Choroid plexus epithelial cell (primary cell): ENCODE data around the gene PDXP.

Source experiments
- DNase-seq: peaks from one replicate; pipeline ENCODE4 v3.0.0-alpha.2; 2010; ENCODE audit warnings: low read depth
- H3K4me3 ChIP-seq: 2 replicates; pipeline ENCODE4 v1.5.1; 2011; ENCODE audit warnings: low read depth, mild to moderate bottlenecking, control low read depth, low read length, moderate library complexity
- CTCF ChIP-seq: conservative IDR thresholded peaks from 2 replicates; pipeline ENCODE4 v1.5.1; 2011; ENCODE audit warnings: low read depth, mild to moderate bottlenecking, control low read depth, inconsistent platforms, low read length, moderate library complexity

PDXP gene

GRCh38 chr22:37628830-37629229, 29.7 kb upstream of the PDXP start:
- no peak for TF ChIP-seq CTCF
- H3K4me3 ChIP-seq = no peak overlapping the region
- DNase-seq = no peak

DNA sequence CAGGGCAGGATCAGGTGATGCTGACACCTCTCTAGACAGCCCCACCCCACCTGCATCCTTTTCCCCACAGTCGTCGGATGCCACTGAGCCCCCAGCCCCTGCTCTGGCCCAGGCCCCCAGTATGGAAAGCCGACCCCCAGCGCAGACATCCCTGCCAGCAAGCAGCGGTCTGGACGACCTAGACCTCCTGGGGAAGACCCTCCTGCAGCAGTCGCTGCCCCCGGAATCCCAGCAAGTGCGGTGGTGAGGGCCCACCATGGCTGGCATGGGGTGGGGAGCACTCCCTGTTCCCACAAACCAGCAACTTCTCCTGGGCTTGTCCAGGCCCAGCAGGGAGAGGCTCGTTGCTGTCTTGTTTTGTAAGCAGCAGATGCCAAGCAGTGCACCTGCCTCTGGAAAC, 28.6 kb upstream of the PDXP start:
- no peak overlapping the region for H3K4me3 ChIP-seq
- TF ChIP-seq CTCF = no peak
- no peak for DNase-seq

DNA sequence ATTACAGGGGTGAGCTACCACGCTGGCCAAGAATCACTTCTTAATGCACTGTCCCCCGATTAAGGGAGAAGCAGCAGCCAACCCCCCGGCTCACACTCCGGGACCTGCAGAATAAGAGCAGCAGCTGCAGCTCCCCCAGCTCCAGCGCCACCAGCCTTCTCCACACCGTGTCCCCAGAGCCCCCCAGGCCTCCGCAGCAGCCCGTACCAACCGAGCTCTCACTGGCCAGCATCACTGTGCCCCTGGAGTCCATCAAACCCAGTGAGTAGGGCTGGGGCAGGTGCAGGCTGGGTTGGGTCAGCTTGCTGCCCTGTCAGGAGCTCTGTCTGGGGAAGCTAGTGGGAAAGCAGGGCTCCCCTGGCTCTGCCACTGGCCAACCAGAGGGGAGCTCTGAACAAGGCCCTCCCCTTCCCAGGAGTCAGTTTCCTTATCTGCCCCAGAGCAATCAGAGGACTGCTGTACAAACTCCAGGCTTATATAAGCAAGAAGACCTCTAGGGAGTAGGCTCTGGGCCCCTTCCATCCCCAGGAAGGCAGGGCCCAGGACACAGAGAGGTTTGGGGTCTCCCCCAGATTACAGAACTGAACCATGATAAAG, 27.6 kb upstream of the PDXP start:
- TF ChIP-seq CTCF = no peak
- no peak overlapping the region for H3K4me3 ChIP-seq
- peak; percentile 42 for DNase-seq

- no peak for TF ChIP-seq CTCF
- DNase-seq = no peak
- H3K4me3 ChIP-seq = no peak overlapping the region
These were observed 26.9 kb upstream of the PDXP start for GRCh38 chr22:37631448-37632173.

DNA sequence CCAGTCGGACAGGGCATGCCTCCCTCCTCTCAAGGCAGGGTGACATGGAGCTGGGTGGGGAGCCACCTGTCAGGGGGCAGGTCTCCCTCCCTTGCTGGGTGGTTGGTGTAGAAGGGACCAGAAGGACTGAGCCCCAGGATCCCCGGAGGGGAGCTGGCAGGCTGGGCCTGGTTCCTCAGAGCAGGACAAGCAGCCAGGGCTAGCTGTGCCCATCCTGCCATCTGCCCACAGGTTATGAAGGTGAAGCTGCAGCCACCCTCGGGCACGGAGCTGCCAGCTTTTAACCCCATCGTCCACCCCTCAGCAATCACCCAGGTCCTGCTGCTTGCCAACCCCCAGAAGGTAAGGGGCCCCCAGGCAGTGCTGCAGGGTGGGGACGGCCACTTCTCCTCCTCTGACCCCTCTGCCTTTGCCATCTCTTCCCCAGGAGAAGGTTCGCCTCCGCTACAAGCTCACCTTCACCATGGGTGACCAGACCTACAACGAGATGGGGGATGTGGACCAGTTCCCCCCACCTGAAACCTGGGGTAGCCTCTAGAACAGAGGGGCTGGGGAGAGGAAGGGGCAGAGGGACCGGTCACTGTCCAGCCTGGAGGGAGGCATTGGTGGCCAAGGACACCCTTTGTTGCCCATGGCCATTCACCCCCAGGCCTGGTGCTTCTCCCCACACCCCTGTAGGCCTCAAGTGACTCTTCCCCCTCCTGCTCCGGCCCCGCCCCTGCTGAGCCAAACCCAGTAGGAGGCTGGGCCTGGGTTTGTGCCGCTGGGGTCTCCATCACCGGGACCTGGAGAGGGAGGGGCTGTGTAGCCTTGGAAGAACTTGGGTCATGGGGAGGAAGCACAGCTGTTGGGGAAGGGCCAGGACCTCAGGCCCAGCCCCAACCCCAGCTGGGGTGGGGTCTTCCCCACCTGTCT, 26.1 kb upstream of the PDXP start:
- no peak overlapping the region for H3K4me3 ChIP-seq
- DNase-seq = no peak
- TF ChIP-seq CTCF = no peak

GRCh38 chr22:37633089-37633624, 25.4 kb upstream of the PDXP start:
- TF ChIP-seq CTCF = no peak
- no peak overlapping the region for H3K4me3 ChIP-seq
- DNase-seq = no peak
